NT2/D1 (cell line): ENCODE results near the gene TMEM214.

Experiments used
- SUZ12 ChIP-seq: IDR thresholded peaks from 2 replicates; pipeline ENCODE4 v1.6.1; 2011; ENCODE audit not compliant: insufficient read length, insufficient read depth; ENCODE audit errors: extremely low read depth
- YY1 ChIP-seq: IDR thresholded peaks from 2 replicates; pipeline ENCODE4 v1.6.1; 2011; ENCODE audit not compliant: insufficient read length, insufficient read depth
- ZNF274 ChIP-seq: IDR thresholded peaks from 2 replicates; pipeline ENCODE4 v1.6.1; 2011; ENCODE audit warnings: mild to moderate bottlenecking, low read depth, low read length

DNA sequence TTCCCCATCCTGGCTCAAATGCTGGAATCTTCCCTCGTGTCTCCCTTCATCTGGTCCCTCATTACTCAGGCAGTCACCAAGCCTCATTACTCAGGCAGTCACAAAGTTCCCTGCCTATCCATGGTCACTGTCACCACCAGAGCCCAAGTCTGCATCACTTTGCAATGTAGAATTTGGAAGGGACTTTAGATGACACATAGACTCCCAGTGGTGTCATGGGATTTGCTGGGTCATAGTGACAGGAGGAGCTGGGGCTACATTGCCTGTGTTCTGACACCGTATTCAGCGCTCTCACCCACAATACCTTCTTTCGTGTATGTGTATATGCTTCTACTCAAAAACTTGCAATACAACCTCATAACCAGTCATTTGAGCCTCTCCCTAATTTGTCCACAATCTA, 43.6 kb downstream of the TMEM214 start:
- TF ChIP-seq ZNF274 (no peak), YY1 (no peak), SUZ12 (no peak)
